ENCODE results near the gene MAN2A1.

DNA sequence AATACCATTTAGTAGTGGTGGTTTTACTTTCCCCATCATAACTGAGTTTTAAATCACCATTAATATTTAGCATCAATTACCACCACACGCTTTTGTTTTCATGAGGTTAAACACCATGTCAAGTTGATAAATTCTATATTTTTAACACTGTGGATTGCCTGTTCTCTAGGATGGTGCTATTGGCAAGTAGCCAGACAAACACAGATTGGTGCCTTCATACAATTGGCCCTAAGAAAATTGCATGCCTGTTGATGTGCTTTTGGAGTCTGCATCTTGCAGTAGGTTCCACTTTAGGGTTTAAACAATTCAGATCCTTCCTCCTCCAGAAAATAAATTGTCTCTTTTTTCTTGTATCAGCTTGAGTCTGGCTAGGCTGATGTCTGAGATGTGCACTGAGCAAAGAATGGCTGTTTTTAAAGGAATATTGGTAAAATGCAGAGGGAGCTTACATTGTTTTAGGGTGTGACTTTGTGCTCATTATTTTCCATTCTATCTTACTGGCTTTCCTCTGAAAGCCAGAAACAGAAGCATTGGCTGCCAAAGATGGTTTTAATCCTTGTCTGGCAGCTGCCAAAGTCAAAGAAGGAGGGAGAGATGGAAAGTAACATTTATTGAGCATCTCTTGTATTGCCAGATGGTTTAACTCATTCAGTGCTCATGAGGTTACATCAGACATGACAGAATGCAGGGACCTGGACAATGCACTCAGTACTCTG, 19.6 kb upstream of the MAN2A1 start:
- TF ChIP-seq EZH2 (IDR thresholded peaks at IDR 0.05; ENCODE audit: low read length): no peak
- TF ChIP-seq, protein P1, sequence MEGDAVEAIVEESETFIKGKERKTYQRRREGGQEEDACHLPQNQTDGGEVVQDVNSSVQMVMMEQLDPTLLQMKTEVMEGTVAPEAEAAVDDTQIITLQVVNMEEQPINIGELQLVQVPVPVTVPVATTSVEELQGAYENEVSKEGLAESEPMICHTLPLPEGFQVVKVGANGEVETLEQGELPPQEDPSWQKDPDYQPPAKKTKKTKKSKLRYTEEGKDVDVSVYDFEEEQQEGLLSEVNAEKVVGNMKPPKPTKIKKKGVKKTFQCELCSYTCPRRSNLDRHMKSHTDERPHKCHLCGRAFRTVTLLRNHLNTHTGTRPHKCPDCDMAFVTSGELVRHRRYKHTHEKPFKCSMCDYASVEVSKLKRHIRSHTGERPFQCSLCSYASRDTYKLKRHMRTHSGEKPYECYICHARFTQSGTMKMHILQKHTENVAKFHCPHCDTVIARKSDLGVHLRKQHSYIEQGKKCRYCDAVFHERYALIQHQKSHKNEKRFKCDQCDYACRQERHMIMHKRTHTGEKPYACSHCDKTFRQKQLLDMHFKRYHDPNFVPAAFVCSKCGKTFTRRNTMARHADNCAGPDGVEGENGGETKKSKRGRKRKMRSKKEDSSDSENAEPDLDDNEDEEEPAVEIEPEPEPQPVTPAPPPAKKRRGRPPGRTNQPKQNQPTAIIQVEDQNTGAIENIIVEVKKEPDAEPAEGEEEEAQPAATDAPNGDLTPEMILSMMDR (optimal IDR thresholded peaks at IDR 0.05 in 1 of 3, IDR thresholded peaks at IDR 0.05 in 1 of 3, conservative IDR thresholded peaks at IDR 0.05 in 1 of 3; ENCODE audit: extremely low read depth in 1 of 3, insufficient read depth in 2 of 3, low read length in 3 of 3): no peak

Data from keratinocyte (primary cell).